Bone marrow (tissue), 2 donors: ENCODE results near the gene XK.
"Not testable (repeated sequence)": the region's sequence is repeated elsewhere in the genome, so short reads cannot be mapped to it uniquely, and the experiment has no call there.

Source experiments
- DNase-seq, 2 donors: peaks; one replicate each; lab custom pipeline; 2025; lab: John Stamatoyannopoulos, UW

Gene XK

GRCh38 chrX:37685381-37686359 is at the start of gene XK:
Gene XK (plus strand): TSS chrX:37685791. CDS start chrX:37685962, 171 bp downstream.
- DNase-seq = peak in 1 of 2 donors; percentile 8

- DNase-seq = no peak
Measured at GRCh38 chrX:37638047-37638446, 47.5 kb upstream of the XK start.

DNA sequence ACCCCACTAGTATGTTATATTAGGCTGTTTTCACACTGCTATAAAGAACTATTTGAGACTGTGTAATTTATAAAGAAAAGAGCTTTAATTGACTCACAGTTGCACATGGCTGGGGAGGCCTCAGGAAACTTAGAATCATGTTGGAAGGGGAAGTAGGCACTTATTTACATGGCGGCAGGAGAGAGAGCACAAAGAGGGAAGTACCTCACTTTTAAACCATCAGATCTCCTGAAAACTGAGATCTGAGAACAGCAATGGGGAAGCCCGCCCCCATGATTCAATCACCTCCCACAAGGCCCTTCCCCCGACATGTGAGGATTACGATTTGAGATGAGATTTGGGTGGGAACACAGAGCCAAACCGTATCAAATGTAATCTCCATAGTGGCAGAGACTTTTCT is 45.4 kb upstream of the XK start:
- peak in 1 of 2 donors; percentile 0 for DNase-seq

DNA sequence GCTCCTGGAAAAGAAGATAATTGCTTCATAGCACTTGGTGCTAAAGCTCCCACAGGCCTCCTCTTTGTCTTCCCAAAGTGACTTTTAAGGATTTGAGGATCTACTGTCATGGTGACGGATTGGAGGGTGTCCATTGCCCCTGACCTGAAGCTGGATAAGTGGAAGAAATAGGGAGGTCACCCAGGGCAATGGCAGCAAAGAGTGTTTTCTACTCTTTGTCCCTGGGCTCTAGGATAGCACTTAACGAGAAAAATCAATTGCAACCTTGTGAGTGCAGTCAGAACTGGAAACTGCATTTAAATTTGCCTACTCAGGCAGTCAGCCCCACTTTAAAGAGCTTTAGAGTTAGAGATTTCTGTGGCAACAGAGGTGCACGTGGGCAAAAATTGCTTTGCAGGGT is 43.7 kb upstream of the XK start:
- DNase-seq = no peak

DNA sequence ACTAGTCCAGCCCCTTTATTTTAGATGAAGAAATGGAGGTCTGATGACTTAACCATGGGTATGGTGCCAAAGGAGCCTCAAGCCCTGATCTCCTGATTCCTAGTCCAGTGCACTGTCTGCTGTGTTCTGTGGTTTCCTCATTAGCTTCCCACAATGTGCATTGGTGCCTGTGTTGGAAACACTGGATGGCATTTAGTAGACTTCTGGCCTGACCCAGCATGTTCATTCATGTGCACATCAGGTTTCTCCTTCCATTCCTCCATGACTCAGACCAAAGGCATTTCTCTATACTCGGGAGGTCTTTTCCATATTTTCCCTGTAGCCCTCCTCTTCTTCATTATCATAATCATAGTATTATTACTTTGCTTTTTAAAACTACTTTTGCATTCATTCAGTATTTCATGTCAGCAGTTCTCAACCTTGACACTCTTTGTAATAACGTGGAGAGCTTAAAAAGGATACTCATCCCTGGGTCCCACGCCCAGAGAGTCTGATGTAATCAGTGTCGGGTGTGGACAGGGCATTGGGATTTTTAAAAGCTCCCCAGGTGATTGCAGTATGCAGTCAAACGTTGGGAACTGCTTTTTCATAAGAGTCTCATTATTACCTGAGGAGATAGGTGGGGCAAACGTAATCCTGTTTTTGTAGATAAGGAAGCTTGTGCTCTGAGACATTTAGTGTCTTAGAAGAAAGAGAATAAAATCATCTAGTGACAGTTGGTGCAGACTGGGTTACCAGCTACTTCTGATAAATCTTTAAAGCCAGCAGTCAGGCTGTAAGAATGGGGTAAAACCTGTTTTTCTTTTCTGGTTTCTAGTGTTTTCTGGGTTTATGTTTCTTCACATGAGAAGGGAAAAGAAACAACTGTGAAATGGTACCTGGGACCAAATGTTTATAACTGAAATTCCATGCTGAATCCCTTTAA is 40.9 kb upstream of the XK start:
- no peak for DNase-seq

GRCh38 chrX:37646254-37646653 is 39.3 kb upstream of the XK start:
- no peak for DNase-seq

DNA sequence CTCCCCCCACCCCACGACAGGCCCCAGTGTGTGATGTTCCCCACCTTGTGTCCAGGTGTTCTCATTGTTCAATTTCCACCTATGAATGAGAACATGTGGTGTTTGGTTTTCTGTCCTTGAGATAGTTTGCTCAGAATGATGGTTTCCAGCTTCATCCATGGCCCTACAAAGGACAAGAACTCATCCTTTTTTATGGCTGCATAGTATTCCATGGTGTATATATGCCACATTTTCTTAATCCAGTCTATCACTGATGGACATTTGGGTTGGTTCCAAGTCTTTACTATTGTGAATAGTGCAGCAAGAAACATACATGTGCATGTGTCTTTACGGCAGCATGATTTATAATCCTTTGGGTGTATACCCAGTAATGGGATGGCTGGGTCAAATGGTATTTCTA is 34.7 kb upstream of the XK start:
- DNase-seq = not testable (repeated sequence)

DNA sequence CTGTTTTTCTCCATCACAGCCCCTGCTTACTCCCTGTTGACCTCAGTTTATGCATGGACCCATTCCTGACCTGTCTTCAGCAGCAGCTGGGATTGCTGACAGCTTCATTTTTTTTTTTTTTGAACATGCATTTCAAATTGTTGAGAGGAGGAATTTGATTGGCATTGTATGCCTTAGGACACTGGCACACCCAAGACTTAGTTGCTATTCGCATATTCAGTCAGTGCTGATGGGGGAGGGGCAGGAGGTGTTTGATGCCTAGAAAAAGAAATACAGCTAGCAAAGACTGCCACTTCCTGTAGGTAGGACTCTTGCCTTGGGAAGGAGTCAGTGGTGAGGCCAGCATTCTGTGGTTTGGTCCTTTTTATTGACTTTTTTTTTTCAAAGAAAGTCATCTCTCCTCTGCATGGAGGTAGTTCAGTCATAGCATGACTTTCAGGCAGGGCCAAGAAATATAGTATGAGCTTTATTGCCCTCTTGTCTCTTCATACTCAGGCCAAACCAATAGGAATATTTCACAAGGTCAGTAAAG is 33.6 kb upstream of the XK start:
- DNase-seq = no peak

- DNase-seq = no peak
Measured at GRCh38 chrX:37652589-37653231, 32.9 kb upstream of the XK start.

- no peak for DNase-seq
Measured at GRCh38 chrX:37653397-37654085, 32.0 kb upstream of the XK start.

- DNase-seq = no peak
Measured at GRCh38 chrX:37658343-37659030, 27.1 kb upstream of the XK start.

- DNase-seq = no peak
Measured at GRCh38 chrX:37659047-37659446, 26.5 kb upstream of the XK start.

DNA sequence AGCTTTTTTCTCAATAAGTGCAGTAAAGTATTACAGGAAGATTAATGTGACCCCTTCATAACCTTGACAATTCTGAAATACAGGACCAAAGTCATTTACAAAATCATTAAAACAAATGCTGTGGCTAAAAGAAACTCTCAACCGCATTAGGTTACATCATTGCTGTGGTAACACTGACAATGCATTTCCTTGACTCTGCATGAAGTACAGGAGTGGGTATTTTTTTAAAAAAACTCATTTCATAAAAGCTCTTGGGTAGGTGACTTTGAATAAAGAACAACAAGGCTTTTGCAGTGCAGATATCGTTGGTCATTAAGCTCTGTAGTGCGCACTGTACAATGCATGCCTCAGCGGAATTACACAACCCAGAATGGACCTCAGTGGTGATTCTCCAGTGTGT is 23.4 kb upstream of the XK start:
- DNase-seq = no peak

DNA sequence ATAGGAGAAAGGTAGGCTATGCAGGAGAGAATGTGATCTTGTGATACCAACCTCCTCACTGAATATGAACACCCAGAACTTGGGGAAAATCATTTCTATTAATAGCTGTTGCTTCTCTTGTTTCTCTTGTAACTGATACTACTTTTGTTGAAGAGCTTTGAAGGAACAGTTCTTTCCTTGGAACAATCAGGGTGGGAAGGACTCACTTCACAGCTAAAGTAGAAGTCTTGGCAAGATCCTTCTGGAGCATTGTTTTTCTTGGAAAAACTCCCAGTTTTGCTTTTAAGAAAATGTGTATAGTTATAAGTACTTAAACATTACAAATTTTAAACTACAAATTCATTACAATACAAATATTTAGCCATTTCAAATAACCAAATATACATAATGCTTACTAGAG is 19.1 kb upstream of the XK start:
- no peak for DNase-seq

DNA sequence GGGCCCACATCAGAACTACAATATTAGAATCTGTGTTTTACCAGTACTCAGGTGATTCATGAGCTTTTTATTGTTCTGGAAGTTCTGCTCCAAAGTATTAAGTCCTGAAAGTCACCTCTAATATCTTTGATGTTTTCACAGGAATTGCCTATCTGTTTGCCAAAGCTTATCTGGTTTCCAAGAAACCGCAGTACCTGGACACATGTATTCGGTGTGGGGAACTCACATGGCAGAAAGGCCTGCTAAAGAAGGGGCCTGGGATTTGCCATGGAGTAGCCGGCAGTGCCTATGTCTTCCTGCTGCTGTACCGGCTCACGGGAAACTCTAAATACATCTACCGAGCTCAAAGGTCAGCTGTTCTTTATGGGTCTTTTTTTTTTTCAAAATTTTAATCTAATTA is 18.4 kb upstream of the XK start:
- no peak for DNase-seq

- no peak for DNase-seq
Measured at GRCh38 chrX:37672563-37672962, 13.0 kb upstream of the XK start.

GRCh38 chrX:37676811-37677210 is 8.8 kb upstream of the XK start:
- no peak for DNase-seq

DNA sequence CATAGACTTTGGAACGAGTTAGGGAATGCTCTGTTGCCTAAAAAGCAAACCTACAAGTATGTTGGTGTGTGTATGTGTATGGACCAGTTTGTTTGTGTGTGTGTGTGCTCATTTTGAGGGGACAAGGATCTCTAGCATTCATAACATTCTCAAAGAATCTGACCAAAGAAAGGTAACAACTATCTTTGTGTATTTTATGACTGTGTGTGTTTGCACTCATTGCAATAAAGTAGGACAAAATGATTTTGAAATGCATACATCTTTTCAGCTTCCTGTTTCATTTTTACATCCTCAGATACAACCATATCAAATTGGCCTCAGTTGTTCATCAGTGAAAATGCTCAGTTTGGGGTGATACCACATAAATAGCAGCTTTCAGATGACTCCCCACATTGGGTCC is 8.3 kb upstream of the XK start:
- DNase-seq = no peak

GRCh38 chrX:37677765-37678164 is 7.8 kb upstream of the XK start:
- no peak for DNase-seq

DNA sequence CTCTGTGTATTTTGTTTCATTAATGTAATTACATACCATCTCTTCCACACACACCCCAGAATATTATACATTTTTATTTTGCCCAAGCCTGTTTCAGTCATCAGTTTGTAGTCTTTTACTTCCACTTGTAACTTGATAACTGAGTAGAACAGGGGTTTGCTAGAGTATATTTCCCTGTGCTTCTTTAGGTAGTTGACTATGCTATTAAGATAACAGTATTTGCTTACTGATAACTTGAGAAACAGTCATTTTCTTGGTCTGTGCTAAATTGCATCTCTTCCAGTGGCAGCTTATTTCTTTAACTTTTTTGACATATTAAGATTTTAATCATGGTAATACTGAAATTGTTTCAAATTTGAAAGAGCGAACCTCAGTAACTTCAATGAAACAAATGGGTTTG is 7.0 kb upstream of the XK start:
- DNase-seq = no peak

DNA sequence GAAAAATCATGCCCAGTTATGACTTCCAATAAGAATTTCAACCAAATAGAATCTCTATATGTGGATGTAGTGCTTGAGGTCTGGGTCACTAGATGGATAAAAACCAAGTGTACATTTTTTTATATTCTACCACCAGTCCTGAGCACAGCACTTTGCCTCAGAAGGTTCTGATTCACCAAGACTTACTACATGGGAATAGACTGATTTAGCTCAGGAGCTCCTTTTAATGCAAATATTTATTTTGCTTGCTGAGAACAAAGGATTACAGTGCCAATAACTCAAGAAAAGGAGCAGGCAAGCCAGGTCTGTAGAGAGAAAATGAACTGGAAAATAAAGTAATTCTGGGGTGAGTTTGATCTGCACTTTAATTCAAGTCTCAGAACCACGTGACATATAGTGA is 6.4 kb upstream of the XK start:
- DNase-seq = no peak
